Measurements from ENCODE around the gene FOXA2.
"Not testable (repeated sequence)": the region's sequence is repeated elsewhere in the genome, so short reads cannot be mapped to it uniquely, and the experiment has no call there.

The FOXA2 gene

DNA sequence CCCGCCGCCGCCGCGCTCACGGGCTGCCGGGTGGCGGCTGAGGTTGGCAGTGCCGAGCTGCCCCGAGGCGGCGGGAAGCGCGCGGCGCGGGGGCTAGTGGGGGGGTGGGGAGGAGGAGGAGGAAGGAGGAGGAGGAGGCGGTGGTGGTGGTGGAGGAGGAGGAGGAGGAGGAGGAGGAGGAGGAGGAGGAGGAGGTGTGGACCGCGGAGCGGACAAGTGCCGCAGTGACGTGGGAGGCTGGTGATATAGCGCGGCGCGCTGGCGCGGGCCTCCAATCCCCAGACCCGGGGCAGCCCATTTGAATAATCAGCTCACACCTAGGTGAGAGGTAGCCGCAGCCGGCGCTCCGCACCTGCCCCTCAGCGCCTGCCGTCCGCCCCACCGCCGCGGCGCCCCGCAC, at the start of gene FOXA2:
Gene FOXA2 (minus strand): TSS at position 51 of the 400 bp plus-strand sequence. CDS start 294 bp downstream, outside the sequence.
- peak; percentile 96 for DNase-seq

DNA sequence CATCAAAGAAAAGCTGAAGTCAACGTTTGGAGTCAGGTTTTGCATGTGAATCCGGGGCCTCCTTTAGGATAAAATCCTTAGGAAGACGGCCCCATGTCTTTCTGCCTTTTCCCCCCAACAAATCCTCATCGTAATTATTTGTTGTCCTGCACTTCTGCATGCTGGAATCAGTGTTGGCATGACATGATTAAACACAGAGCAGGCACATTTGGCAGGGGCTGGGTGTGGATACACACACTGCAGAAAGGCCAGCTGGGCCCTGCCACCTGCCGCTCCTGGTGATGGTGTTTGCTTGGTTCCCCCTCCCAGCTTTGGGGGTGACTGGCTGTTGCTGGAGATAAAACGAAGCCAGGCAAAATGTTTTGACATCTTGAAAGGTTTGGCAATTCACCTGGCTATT, 46.3 kb upstream of the FOXA2 start:
- peak; percentile 86 for DNase-seq

DNA sequence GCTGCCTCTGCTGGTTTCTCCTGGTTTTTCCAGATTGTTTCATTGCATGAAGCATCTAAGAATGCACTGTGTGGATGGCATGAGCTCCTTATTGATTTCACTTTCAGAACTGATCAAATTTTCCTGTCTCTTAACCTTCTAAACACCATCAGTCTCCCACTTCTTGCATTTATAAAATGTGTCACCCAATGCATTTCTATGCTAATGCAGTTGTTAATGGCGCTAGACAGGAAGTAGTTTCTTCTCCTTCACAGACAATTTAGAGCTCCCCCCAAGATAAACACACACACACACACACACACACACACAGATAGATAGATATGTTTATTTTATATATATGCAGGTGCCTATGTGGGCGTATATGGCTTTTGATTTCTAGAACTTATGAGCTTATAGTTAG, 45.6 kb upstream of the FOXA2 start:
- peak; percentile 40 for DNase-seq

- DNase-seq: no peak
These were observed 45.1 kb upstream of the FOXA2 start for GRCh38 chr20:22629447-22629846.

DNA sequence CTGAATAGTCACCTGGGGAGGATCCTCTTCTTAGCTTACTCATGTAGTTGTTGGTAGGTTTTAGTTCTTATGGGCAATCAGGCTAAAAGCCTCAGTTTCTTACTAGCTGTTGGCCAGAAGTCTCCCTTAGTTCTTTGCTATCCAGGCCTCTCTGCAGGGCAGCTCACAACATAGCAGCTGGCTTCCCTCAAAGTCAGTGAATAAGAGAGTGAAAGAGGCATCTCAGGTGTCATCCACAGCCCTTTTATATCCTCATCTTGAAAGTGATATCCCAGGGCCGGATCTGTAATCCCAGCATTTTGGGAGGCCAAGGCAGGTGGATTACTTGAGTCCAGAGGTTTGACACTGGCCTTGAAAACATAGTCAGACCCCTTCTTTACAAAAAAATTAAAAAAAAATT, 42.1 kb upstream of the FOXA2 start:
- DNase-seq: peak; percentile 24

- peak; percentile 35 for DNase-seq
These were observed 38.8 kb upstream of the FOXA2 start for GRCh38 chr20:22623211-22623610.

DNA sequence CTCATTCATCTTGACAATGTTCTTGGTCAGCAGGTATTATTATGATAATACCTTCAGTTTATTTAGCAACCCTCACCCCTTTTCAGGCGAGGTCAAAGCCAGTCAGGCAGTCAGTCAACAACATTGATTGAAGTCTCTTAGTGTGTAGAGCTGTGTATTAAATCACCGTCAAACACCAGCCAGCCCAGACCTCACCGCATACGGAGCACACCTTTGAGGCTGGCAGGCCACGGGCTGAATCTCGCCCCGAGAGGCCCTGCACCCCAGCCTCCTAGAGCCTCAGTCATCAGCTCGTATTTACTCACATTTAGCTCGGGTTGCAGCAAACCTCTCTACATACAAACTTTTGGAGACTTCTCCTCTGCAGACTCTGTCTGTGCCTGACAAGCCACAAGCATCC, 36.0 kb upstream of the FOXA2 start:
- no peak for DNase-seq

GRCh38 chr20:22619806-22620205, 35.4 kb upstream of the FOXA2 start:
- no peak for DNase-seq

DNA sequence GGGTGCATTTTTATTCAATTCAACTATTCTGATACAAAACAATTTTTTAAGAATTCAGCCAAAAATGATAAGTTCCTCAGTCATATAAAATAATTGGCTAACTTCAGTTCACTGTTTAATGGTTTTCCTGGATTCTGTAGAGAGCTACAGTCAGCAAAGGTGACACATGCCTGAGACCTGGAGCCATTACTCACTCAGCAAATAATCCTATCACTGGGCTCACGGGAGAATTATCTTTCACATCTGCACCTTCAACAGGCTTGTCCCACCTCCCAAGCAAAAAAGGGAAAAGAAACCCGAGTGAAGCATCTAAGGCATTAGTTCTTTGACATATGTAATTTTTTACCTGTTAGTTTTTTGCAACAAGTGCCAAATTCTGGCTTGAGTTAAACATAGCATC, 34.9 kb upstream of the FOXA2 start:
- DNase-seq: no peak

GRCh38 chr20:22617160-22617559, 32.8 kb upstream of the FOXA2 start:
- no peak for DNase-seq

DNA sequence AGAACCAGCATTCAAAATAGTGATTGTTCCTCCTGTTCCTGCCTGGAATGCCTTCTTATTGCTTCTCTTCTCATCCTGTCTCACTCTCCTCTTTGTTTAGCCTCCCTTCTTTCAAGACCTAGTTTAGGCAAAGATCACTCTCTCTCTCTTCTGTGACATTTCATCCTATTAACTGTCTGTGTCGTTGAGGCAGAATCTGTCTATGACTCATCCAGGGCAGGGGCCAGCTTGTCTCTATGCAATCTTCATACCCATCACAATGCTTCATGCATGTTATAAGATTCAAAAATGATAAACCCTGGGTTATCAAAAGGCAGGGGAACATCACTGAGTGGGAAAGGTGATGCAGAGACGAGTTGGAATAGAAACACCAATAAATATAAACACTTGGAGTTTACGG, 32.2 kb upstream of the FOXA2 start:
- DNase-seq: no peak

DNA sequence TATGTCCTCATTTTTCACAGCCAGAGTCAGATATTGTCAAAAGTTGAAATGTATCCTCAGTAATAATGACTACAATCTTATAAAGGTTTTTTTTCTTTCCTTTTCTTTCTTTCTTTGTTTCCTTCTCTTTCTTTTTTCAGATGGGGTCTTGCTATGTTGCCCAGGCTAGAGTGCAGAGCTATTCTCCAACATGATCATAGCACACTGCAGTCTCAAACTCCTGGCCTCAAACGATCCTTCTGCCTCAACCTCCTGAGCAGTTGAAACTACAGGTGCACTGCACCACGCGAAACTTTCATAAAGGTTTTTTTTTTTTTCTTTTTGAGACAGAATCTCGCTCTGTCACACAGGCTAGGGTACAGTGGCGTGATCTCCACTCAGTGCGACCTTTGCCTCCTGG, 31.1 kb upstream of the FOXA2 start:
- DNase-seq: no peak

DNA sequence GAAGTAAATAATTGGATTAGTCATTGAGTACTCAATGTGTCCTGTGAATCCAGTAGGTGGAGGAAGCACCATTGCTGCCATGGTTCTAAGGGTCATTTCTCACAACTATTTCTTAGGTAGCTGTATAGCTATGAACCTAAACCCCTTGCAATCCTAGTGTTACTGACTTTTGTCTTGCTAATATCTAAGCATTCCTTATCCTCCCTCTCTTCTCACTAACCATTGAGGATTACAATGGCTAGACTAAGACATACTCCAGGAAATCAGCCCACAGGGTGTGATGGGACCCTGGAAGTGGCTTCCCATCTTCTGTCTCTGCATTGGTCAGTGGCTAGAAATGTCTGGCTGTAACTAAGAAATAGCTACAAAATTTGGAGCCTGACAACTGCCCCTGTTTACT, 27.3 kb upstream of the FOXA2 start:
- DNase-seq: no peak

GRCh38 chr20:22607695-22608094, 23.3 kb upstream of the FOXA2 start:
- no peak for DNase-seq

- no peak for DNase-seq
These were observed 20.4 kb upstream of the FOXA2 start for GRCh38 chr20:22604815-22605214.

DNA sequence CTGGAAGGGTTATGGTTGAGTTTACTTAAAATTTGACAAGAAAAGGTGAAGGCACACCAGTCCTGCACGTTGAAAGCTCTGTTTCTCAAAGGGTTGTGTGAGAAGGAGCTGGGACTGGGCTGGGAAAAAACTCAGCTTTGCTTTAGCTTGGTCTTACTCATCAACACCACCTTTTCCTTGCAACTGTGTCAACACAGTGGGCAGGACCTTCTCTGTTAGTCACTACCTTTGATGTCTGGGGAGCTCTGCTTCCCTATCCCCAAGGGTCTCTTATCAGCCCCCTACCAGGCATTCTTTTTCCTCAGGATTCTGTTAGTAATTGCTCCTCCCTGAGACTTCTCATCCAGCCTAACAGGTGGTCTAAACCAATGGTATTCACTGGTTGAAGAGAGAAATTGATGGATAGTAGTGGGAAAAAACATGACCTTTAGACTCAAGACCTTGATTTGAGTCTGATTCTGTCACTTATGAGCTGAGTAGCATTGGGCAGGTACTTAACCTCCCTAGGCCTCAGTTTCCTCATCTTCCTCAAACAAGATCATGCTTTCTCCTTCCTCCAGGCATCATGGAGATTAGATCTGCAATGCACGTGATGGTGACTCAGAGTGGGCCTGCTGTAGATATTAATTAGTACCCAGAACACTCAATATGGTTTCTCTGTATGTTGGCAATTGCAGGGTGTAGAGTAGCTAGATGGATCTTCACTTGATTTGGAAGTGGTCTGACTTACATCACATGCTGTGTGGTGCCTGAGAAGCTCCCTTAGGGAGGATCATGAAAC, 17.2 kb upstream of the FOXA2 start:
- peak; percentile 72 for DNase-seq

DNA sequence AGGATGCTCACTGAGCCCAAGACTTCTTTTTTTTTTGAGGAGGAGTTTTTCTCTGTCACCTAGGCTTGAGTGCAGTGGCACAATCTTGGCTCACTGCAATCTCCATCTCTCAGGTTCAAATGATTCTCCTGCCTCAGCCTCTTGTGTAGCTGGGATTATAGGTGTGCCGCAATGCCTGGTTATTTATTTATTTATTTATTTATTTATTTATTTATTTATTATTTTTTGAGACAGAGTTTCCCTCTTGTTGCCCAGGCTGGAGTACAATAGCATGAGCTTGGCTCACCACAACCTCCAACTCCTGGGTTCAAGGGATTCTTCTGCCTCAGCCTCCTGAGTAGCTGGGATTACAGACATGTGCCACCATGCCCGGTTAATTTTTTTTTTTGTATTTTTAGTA, 14.9 kb upstream of the FOXA2 start:
- not testable (repeated sequence) for DNase-seq

DNA sequence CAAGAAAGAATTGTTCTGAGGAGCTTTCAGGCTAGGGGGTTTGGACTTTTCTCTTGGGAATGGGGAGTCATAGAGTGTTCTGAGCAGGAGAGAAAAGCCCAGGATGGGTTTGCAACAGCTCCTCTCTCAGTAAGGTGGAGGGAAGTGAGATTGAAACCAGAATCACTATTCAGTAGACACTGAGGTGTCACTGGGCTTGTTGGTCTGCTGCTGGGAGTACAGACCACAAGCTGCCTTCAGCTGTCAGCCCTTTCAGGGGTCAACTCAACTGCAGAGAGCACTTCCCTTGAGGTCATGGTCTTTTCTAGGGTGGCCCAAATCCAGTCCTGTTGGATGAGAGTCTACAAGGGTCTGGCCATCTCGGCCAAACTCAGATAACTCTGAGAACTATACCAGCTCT, 12.9 kb upstream of the FOXA2 start:
- DNase-seq: no peak

GRCh38 chr20:22590662-22591061, 6.3 kb upstream of the FOXA2 start:
- DNase-seq: no peak

GRCh38 chr20:22586645-22587310, 2.4 kb upstream of the FOXA2 start:
- DNase-seq: no peak

GRCh38 chr20:22585786-22586493, 1.6 kb upstream of the FOXA2 start:
- DNase-seq: no peak

DNA sequence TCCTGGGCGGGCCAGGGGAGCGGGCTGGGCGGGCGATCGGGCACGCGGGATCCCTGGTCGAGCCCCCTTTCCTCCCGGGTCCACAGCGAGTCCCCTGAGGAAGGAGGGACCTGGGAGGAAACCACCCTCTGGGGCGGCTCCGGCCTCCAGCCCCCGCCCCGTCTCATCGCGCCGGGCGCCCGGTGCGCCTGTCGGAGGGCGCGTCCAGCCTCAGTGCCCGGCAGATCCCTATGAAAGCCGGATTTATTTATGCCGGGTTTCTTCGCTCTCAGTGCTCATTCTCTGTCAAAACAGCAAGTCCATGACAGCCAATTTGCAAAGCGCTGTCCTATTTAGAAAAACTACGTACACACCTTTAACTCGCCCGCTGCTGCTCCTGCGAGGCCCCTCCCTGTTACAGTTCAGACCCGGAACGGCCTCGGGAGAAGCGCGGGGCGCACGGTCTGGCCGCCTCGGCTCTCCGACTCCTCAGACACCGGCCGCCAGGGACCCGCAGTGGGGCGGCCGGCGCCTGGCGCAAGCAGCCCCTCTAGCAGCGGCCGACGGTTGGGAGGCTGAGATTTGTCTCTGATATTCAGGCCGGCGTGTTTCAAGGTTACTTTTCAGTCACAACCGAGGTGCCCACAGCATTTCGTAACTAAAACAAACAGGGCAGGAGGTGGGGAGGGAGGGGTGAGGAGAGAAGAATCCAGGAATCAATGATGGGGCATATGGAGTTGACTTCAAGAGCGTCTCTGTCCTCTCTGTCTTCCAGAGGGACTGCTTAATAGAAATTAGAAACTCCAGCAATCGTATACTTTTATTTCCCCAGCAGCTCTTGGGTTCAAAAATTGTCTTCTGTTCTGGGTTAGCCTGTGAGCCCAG, 782 bp upstream of the FOXA2 start:
- peak; percentile 97 for DNase-seq

Measured in NCI-H510A treated with DMSO at 0.1 percent for 48 hours (cell line).